DOHH2 (cell line): Measurements from ENCODE around the gene CDS2.

Experiments
- CTCF ChIP-seq: fragments of 200-600 bp; sonication (generic); IDR thresholded peaks from one replicate; pipeline ENCODE4 v1.5.1; 2014; ENCODE audit warnings: antibody characterized with exemption, mild to moderate bottlenecking, low read depth, low read length; ENCODE audit not compliant: poor library complexity, severe bottlenecking
- EZH2phosphoT487 ChIP-seq: fragments of 200-600 bp; sonication (generic); IDR thresholded peaks from 2 replicates; pipeline ENCODE4 v1.6.1; 2017; ENCODE audit warnings: borderline replicate concordance, mild to moderate bottlenecking, antibody characterized with exemption, low read length, moderate library complexity, mixed read lengths

GRCh38 chr20:5119435-5120184 is 7.2 kb upstream of the CDS2 start, which contains the start of gene PCNA:
- TF ChIP-seq CTCF: no peak
- no peak for TF ChIP-seq EZH2phosphoT487
